Lung (tissue), 12 donors: ENCODE data around the gene CPAMD8. TPM values are rescaled to one million over a fixed set of nuclear protein-coding genes. Genes with fewer than 3 reads are reported as not detected.

ENCODE experiments used
- ATAC-seq: fragments of 200-7000 bp; cut with Tn5 transposase; one replicate; pipeline ENCODE4 v1.9.1; 2020; ENCODE audit warnings: moderate number of reproducible peaks; ENCODE audit not compliant: insufficient read depth, low FRiP score
- DNase-seq, 3 donors: peaks; one replicate each; pipeline ENCODE4 v3.0.0-alpha.2; 2013 to 2017
- H3K27ac ChIP-seq, 2 donors: one replicate each; pipeline ENCODE4 v1.5.1; 2013; ENCODE audit warnings: mild to moderate bottlenecking in 2 of 2, moderate library complexity in 2 of 2, control low read depth in 1 of 2, inconsistent platforms in 1 of 2, low read depth in 1 of 2, low read length in 1 of 2
- H3K27me3 ChIP-seq, 3 donors: one replicate each; pipeline ENCODE4 v1.5.1; 2013; ENCODE audit warnings: low read length in 2 of 3; ENCODE audit not compliant: control insufficient read depth in 3 of 3, insufficient read depth in 3 of 3
- H3K36me3 ChIP-seq, 4 donors: one replicate each; pipeline ENCODE4 v1.5.1; 2013; ENCODE audit warnings: low read length in 4 of 4, mild to moderate bottlenecking in 1 of 4, moderate library complexity in 1 of 4; ENCODE audit not compliant: control insufficient read depth in 4 of 4, insufficient read depth in 4 of 4
- H3K4me1 ChIP-seq, 5 donors: one replicate each; pipeline ENCODE4 v1.5.1; 2013; ENCODE audit warnings: low read length in 5 of 5, mild to moderate bottlenecking in 2 of 5, moderate library complexity in 1 of 5; ENCODE audit not compliant: control insufficient read depth in 5 of 5, insufficient read depth in 5 of 5
- H3K4me3 ChIP-seq: one replicate; pipeline ENCODE4 v1.5.1; 2013; ENCODE audit warnings: mild to moderate bottlenecking, control low read depth, moderate library complexity
- H3K9ac ChIP-seq, 2 donors: one replicate each; pipeline ENCODE4 v1.5.1; 2013; ENCODE audit warnings: low read length in 2 of 2, control low read depth in 1 of 2; ENCODE audit not compliant: insufficient read depth in 1 of 2
- H3K9me3 ChIP-seq, 4 donors: one replicate each; pipeline ENCODE4 v1.5.1; 2013; ENCODE audit warnings: low read length in 3 of 4, mild to moderate bottlenecking in 1 of 4, moderate library complexity in 1 of 4; ENCODE audit not compliant: control insufficient read depth in 4 of 4, insufficient read depth in 3 of 4
- CTCF ChIP-seq: IDR thresholded peaks from 2 replicates; pipeline ENCODE4 v1.5.1; 2012; ENCODE audit warnings: mild to moderate bottlenecking; ENCODE audit errors: control extremely low read depth, extremely low read depth
- WGBS, 2 donors: extraction: QIAGEN DNeasy Blood & Tissue Kit; methylation state at CpG; one replicate each; pipeline ENCODE4 v1.1.7; 2013; 5-methylcytosine and 5-hydroxymethylcytosine counted together
- polyA plus RNA-seq, 2 donors: library from polyadenylated mRNA; stranded (reverse); fragments of 200-250 nt; gene quantifications; one replicate each; pipeline ENCODE4 v1.2.1, GENCODE V29; 2013
- total RNA-seq, 2 donors: library from RNA; depleted of rRNA in 1 of 2; stranded (reverse); fragments of >200 nt in 1 of 2; gene quantifications; one replicate each; pipeline ENCODE4 v1.2.1, GENCODE V29; 2014 to 2021
- donor health status: control.
- donor health status: control.
- donor health status: Bipolar disorder and iron deficiency.
- donor health status: healthy.
- donor health status: DM: yes; HTN: yes; CAD: no.

CPAMD8 gene
- total and polyA plus RNA-seq, 4 donors, result 9.6 to 143 (median 31.4) TPM

- ATAC-seq (no peak), DNase-seq (no peak)
- Histone ChIP-seq H3K4me1 (peaks cover 0 to under 1% (median 0%) of the 10 kb centered on the region in 5 donors), H3K27ac (peak overlapping the region in 1 of 2 donors; percentile 20), H3K9me3 (no peaks in the 10 kb centered on the region), H3K9ac (no peak overlapping the region), H3K36me3 (peaks cover 0 to 6% (median 1%) of the 10 kb centered on the region in 4 donors), H3K27me3 (no peaks in the 10 kb centered on the region), H3K4me3 (no peak overlapping the region)
- WGBS, 2 donors, result 89 to 95% methylated on average over 12 of the region's 12 CpGs
- no peak for TF ChIP-seq CTCF
These were observed 128.1 kb downstream of the CPAMD8 start for GRCh38 chr19:16898361-16899015.

- DNase-seq, result no peak
- H3K4me1 ChIP-seq, result peaks cover 0 to 3% (median 0%) of the 10 kb centered on the region in 5 donors
- H3K9ac ChIP-seq, result no peak overlapping the region
- H3K36me3 ChIP-seq, result peaks cover 0 to 2% (median under 1%) of the 10 kb centered on the region in 4 donors
- TF ChIP-seq CTCF, result no peak
- H3K4me3 ChIP-seq, result peak overlapping the region; percentile 28
- 13 to 33% methylated on average over 21 to 30 of the region's 30 CpGs for WGBS, 2 donors
- no peaks in the 10 kb centered on the region for H3K9me3 ChIP-seq
- H3K27ac ChIP-seq, result peak overlapping the region; percentile 65 to 68
- no peak for ATAC-seq
- H3K27me3 ChIP-seq, result no peaks in the 10 kb centered on the region
These were observed 128.8 kb downstream of the CPAMD8 start for GRCh38 chr19:16897856-16898161.

GRCh38 chr19:16897029-16897855 lies 129.4 kb downstream of the CPAMD8 start:
- peak overlapping the region; percentile 65 to 68 for H3K27ac ChIP-seq
- peak overlapping the region; percentile 28 for H3K4me3 ChIP-seq
- H3K9me3 ChIP-seq, result no peaks in the 10 kb centered on the region
- H3K36me3 ChIP-seq, result peaks cover 0 to 2% (median 0%) of the 10 kb centered on the region in 4 donors
- TF ChIP-seq CTCF, result no peak
- no peak overlapping the region for H3K9ac ChIP-seq
- peaks cover 0 to 3% (median 0%) of the 10 kb centered on the region in 5 donors for H3K4me1 ChIP-seq
- DNase-seq, result peak; percentile 86 to 92 (median 89)
- ATAC-seq, result peak; percentile 86
- WGBS, 2 donors, result 3 to 15% methylated on average over 56 to 68 of the region's 68 CpGs
- no peaks in the 10 kb centered on the region for H3K27me3 ChIP-seq
